ENCODE measurements around the gene SPDEF. TPM values are rescaled to one million over a fixed set of nuclear protein-coding genes. Genes with fewer than 3 reads are reported as not detected.

Gene SPDEF
- polyA plus RNA-seq, 1 donor (not counting 4 experiments of a cell fraction or from before 2014, with no cell fraction given) = 0.03 TPM

GRCh38 chr6:34589691-34590090 lies 33.6 kb upstream of the SPDEF start:
- H3K9me3 ChIP-seq (ENCODE audit: control insufficient read depth, low read depth, low read length) = no peaks in the 10 kb centered on the region
- H3K4me3 ChIP-seq (ENCODE audit: control insufficient read depth in 2 of 3, extremely low read depth in 1 of 3, insufficient read depth in 2 of 3, low read depth in 1 of 3, low read length in 3 of 3) = no peak overlapping the region
- H3K36me3 ChIP-seq (ENCODE audit: control insufficient read depth in 2 of 2, extremely low read depth in 1 of 2, insufficient read depth in 2 of 2, low read length in 2 of 2) = peaks cover 16 to 17% of the 10 kb centered on the region in 2 experiments
- no peak overlapping the region for H3K27ac ChIP-seq (ENCODE audit: control insufficient read depth, insufficient read depth, low read length)
- peaks cover 4% of the 10 kb centered on the region for H3K9me1 ChIP-seq (ENCODE audit: control insufficient read depth, extremely low read depth, insufficient read depth, low read length)
- H2AFZ ChIP-seq (ENCODE audit: control insufficient read depth, low read length) = no peak overlapping the region
- H3K4me2 ChIP-seq (ENCODE audit: control insufficient read depth, extremely low read depth, insufficient read depth, low read depth, low read length) = no peak overlapping the region
- dilution Hi-C loops (cut with MboI; ENCODE audit: extremely low pct_ligation_motif_present, low sequenced_read_pairs) = no loop called here
- H3K27me3 ChIP-seq (ENCODE audit: control insufficient read depth, extremely low read depth, insufficient read depth, low read length) = no peaks in the 10 kb centered on the region
- no peak for FAIRE-seq
- no peaks in the 10 kb centered on the region for H4K20me1 ChIP-seq (ENCODE audit: control insufficient read depth, extremely low read depth, insufficient read depth, low read length)
- DNase-seq (ENCODE audit: low read depth, low spot score) = no peak
- TF ChIP-seq CTCF (optimal IDR thresholded peaks at IDR 0.05 in 1 of 3, IDR thresholded peaks at IDR 0.05 in 1 of 3, conservative IDR thresholded peaks at IDR 0.05 in 1 of 3; ENCODE audit: extremely low read depth in 1 of 3, insufficient read depth in 2 of 3, low read length in 3 of 3) = no peak
- no peak for TF ChIP-seq EZH2 (IDR thresholded peaks at IDR 0.05; ENCODE audit: low read length)
- peaks cover 8% of the 10 kb centered on the region for H3K4me1 ChIP-seq (ENCODE audit: control insufficient read depth, extremely low read depth, insufficient read depth, low read length)
- H3K79me2 ChIP-seq (ENCODE audit: control insufficient read depth, insufficient read depth, low read length) = peaks cover 35% of the 10 kb centered on the region
- H3K9ac ChIP-seq (ENCODE audit: control insufficient read depth, extremely low read depth, insufficient read depth, low read length) = no peak overlapping the region

- H3K79me2 ChIP-seq (ENCODE audit: control insufficient read depth, insufficient read depth, low read length) = peaks cover 29% of the 10 kb centered on the region
- DNase-seq (ENCODE audit: low read depth, low spot score) = no peak
- H3K27me3 ChIP-seq (ENCODE audit: control insufficient read depth, extremely low read depth, insufficient read depth, low read length) = no peaks in the 10 kb centered on the region
- H2AFZ ChIP-seq (ENCODE audit: control insufficient read depth, low read length) = no peak overlapping the region
- dilution Hi-C loops (cut with MboI; ENCODE audit: extremely low pct_ligation_motif_present, low sequenced_read_pairs) = no loop called here
- no peaks in the 10 kb centered on the region for H4K20me1 ChIP-seq (ENCODE audit: control insufficient read depth, extremely low read depth, insufficient read depth, low read length)
- no peak overlapping the region for H3K9ac ChIP-seq (ENCODE audit: control insufficient read depth, extremely low read depth, insufficient read depth, low read length)
- FAIRE-seq = no peak
- H3K4me3 ChIP-seq (ENCODE audit: control insufficient read depth in 2 of 3, extremely low read depth in 1 of 3, insufficient read depth in 2 of 3, low read depth in 1 of 3, low read length in 3 of 3) = no peak overlapping the region
- peaks cover 16 to 17% of the 10 kb centered on the region in 2 experiments for H3K36me3 ChIP-seq (ENCODE audit: control insufficient read depth in 2 of 2, extremely low read depth in 1 of 2, insufficient read depth in 2 of 2, low read length in 2 of 2)
- peaks cover 4% of the 10 kb centered on the region for H3K9me1 ChIP-seq (ENCODE audit: control insufficient read depth, extremely low read depth, insufficient read depth, low read length)
- no peaks in the 10 kb centered on the region for H3K9me3 ChIP-seq (ENCODE audit: control insufficient read depth, low read depth, low read length)
- peaks cover 8% of the 10 kb centered on the region for H3K4me1 ChIP-seq (ENCODE audit: control insufficient read depth, extremely low read depth, insufficient read depth, low read length)
- no peak overlapping the region for H3K27ac ChIP-seq (ENCODE audit: control insufficient read depth, insufficient read depth, low read length)
- H3K4me2 ChIP-seq (ENCODE audit: control insufficient read depth, extremely low read depth, insufficient read depth, low read depth, low read length) = no peak overlapping the region
- TF ChIP-seq CTCF (optimal IDR thresholded peaks at IDR 0.05 in 1 of 3, IDR thresholded peaks at IDR 0.05 in 1 of 3, conservative IDR thresholded peaks at IDR 0.05 in 1 of 3; ENCODE audit: extremely low read depth in 1 of 3, insufficient read depth in 2 of 3, low read length in 3 of 3) = no peak
- TF ChIP-seq EZH2 (IDR thresholded peaks at IDR 0.05; ENCODE audit: low read length) = no peak
Observed at GRCh38 chr6:34589140-34589539, 33.0 kb upstream of the SPDEF start.
